Measurements from ENCODE around the gene MICU1.
"Not testable (repeated sequence)": the region's sequence is repeated elsewhere in the genome, so short reads cannot be mapped to it uniquely, and the experiment has no call there.

The MICU1 gene

DNA sequence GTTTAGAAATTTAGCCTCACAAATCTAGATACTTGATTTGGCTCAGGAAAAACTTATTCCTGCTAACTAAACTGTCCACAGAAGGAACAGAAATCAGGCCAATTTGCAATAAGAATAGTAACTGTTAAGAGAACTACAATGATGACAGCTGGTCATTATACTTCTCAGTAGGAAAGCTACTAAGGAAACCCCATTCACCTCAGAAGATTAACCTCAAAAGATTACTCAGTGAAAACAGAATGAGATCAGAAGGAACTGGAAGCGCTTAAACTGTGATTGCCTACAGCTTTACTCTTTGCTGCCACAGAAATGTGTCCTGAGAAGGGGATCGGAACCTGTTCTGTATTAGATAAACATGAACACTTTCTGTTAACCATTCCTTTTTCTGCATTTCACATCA, 246.8 kb downstream of the MICU1 start:
- no peak for DNase-seq

DNA sequence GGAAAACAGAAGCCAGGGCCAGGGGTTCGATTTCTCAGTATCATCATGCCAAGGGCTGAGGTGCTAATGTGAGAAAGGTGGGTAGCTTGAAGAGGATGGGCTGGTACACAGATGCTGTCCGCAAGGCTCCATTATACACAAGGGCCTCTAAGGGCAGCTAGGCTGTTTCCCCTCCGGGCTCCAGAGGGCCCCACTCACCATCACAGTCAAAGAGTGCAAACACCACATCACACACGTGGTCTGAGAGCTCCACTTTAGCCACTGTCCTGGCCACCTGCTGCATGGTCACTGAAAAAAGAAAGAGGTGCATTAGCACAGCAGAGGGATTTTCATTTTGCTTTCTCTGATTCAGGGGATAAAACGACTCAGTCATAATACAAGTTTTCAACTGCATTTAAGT, 250.3 kb downstream of the MICU1 start:
- no peak for DNase-seq

DNA sequence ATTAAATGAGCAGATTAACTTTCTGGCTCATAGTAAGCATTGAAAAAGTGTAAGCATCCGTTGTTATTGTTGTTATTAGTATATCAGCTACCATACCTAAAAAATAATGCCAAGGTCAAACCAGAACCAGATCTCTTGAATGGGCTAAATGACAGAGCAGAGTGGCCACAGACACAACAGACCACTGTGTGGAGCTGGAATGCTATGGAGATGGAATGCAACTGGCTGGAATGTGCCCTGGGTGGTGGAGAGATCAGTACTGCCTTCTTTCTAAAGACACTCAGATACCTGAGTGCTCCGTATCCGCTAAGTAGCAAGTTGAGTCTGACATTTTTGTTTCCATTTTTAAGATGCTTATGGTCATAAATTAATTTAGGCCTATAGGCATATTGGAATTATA, 250.7 kb downstream of the MICU1 start:
- DNase-seq = no peak

DNA sequence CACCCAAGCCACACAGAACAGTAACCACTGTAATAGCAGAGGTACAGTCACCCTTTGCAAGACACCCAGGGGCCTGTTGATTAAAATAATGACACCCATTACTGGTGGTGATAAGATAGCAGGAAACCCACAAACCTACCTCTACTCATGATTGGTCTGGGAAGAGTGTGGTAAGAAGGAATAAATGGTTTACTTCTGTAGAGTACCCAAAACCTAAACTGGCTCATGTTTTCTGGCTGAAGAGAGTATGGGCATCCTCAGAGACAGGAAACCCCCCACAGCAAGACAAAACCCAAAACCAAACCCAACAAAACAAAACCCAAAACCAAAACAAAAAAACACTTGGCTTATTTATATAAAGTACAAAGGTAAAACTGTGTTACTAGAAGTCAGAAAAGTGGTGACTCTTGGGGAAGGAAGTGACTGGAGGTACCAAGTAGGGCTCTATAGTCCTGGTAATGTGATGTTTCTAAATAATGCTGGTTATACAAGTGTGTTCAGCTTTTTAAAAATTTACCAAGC, 255.6 kb downstream of the MICU1 start:
- no peak for DNase-seq

DNA sequence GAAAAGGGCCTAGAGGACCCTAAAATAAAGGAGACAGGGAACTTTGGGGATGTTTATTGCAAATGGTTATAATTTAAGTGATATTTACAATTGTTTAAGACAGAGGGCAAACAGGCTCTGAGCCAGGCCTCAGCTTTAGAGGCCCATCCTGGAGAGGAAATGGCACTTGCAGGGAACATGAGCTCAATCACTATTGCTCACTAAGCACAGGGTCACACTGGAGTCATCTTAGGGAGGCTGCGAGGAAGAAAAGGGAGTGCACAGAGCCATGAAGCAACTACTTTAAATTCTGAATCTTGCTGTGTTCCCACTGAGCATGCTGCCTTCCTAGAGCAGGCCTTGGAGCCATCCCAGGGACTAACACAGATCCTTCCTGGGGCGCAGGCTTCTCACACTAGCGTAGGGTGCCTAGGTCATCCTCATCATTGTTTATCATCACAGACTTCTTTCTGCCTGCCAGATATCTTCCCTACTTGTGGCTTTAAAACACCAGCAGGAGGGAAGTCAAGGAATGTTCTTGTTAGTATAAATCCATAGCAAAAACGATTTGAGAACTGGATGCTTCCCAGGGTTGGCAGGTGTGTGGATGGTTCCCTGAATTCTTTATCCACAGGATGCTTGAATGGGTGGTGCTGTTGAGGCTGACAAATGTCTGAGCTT, 258.4 kb downstream of the MICU1 start:
- no peak for DNase-seq

DNA sequence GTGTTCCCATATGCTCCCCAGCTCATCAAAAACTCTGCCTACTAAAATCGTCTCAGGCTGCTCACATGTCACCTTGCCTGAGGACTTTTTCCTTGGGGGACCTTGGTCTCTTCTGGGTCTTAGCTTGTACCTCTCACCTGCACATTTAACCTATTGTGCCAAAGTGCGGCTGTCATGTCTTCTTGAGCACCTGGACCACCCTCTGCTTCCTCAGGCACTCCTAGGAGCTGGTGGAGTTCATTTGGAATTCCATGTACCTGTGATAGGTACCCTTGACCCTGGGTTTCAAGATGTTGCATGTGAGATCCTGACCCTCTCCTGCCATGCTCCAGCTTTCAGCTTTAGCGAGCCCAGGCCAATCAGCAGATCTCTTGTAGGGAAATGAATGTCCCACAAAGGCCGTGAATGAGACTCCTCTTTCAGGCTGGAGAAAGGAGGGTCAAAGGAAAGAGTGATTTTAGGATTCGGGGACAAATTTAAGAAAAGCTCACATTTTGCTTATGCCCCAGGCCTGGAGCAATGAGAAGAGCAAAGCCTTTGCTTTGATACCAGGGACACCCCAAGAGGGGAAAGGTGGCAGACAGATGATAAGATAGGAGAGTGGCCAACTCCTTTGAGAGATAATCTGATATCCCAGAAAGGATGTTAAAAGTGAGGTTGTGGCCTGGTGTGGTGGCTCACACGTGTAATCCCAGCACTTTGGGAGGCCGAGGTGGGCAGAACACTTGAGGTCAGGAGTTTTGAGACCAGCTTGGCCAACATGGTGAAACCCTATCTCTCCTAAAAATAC, 260.6 kb downstream of the MICU1 start:
- DNase-seq = no peak

DNA sequence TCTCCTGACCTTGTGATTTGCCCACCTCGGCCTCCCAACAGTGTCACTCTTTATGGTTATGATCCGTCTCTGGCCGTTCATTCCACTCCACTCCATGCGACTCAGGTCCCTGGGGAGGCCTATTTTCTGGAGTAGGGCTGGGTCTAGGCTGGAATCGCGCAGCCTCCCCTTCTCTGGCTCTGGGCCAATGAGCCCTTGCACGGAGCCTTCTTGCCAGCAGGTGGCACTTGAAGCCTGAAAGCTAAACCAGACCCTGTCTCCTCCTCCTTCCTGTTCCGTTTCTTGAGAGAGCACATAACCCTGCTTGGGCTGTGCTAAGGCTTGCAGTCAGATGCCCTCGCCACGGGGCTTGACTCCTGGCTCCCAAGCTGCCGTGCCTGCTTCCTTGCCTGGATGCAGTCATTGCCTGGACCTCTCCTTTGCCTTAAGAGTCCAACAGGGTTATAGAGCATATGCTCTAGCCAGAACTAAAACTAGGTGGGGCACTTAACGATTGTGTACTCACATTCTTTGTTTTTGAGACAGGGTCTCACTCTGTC, 261.6 kb downstream of the MICU1 start:
- peak; percentile 70 for DNase-seq

DNA sequence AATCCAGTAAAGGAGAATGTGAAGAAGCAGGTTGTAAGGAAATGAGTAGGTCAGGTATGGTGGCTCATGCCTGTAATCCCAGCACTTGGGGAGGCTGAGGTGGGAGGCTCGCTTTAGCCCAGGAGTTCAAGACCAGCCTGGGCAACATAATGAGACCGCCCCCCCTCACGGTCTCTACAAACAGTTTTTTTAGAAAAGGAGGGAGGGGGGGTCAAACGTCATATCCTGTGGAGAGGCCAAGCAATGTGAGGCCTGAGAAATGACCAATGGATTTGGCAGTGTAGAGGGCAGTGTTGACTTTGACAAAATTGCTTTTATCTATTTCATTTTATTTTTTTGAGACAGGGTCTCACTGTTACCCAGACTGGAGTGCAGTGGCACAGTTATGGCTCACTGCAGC, 268.9 kb downstream of the MICU1 start:
- no peak for DNase-seq

DNA sequence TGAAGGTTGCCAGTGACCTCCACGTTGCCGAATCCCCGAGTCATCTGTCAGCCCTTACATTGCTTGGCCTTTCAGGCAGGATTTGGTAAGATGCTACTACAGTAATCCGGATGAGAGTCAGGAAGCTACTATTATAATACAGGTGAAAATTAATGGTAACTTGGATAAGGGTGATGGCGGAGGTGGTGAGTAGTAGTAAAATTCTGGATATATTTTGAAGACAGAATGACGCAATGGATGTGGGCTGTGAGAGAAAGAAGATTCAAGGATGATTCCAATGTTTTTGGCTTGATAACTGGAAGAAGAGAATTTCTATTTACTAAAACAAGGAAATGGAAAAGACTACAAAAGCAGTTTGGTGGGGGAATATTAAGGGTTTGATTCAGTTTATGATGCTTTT, 269.8 kb downstream of the MICU1 start:
- no peak for DNase-seq

DNA sequence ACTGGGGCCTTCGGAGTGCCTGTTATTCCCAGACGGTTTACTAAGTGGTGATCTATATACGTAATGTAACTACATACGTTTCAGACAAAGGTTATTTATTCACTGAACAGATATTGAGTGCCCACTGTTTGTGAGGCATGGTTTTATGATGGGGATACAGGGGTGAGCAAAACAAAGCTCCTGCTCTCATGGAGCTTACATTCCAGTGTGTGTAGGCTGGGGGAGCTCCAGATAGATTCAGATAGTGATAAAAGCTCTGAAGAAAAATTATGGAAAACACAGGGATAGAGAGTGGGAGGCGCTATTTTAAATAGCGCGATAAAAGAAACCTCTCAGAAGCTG, 270.7 kb downstream of the MICU1 start:
- no peak for DNase-seq

DNA sequence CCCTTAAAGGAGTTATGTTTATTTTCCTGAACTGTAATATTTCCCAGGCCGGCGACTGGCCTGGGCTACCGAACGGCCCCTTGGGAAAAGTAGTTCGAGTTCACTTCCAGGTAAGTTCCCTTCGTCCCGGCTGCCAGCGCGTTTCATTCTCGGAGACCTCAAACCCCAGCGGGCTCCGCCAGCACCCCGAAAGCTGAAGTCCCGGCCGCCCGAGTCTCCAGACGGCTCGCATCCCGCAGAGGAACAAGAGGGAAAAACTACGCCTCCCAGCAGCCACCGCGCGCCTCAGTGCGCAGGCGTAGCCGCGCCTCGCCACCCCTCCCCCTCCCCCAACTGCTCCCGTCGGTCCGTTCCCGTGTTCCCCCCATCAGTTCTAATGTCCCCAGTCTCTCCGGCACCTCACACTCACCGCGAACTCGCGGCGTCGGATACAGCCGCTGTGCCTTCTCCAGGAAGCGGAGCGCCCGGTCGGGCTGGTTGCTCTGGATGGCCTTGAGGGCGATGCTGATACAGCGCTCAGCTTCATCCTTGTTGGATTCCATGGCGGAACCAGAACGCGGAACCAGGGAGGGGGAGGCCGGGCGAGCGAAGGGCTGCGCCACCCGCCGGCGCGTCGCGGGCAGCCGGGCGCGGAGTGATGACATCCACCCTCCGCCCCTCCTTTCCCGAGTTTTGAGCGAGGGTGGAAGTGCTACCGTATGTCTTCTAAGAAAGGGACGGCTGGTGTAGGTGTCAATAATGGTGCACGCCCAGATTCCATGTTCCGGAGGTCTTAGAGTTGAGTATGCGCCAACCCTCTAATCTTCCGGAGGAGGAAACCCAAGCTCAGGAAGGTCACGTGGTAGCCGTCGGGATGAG, 271.3 kb downstream of the MICU1 start, which contains the start of gene DNAJB12:
TSS of gene DNAJB12 (minus strand) at position 564 of the 858 bp plus-strand sequence. CDS start at position 542, 22 bp downstream.
- DNase-seq = peak; percentile 94

DNA sequence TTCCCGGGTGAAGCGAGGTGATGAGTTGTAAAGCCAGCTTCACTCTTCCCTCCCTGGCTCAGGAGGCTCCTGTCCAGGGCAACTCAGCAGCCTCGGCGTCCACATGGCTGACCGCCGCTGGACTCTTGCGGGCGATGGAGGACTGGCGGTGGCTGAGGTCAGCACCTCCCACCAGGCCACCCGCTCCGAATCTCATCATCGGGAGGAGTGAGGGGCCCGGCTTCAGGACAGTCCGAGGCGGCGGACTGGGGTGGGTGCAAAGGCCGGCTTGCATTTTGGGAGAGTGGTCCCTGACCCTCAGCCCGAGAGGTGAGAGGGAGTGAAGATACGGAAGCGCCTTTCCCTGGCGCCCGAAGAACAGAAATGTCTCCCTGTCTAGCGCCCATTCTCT, 271.9 kb downstream of the MICU1 start:
- DNase-seq = no peak

DNA sequence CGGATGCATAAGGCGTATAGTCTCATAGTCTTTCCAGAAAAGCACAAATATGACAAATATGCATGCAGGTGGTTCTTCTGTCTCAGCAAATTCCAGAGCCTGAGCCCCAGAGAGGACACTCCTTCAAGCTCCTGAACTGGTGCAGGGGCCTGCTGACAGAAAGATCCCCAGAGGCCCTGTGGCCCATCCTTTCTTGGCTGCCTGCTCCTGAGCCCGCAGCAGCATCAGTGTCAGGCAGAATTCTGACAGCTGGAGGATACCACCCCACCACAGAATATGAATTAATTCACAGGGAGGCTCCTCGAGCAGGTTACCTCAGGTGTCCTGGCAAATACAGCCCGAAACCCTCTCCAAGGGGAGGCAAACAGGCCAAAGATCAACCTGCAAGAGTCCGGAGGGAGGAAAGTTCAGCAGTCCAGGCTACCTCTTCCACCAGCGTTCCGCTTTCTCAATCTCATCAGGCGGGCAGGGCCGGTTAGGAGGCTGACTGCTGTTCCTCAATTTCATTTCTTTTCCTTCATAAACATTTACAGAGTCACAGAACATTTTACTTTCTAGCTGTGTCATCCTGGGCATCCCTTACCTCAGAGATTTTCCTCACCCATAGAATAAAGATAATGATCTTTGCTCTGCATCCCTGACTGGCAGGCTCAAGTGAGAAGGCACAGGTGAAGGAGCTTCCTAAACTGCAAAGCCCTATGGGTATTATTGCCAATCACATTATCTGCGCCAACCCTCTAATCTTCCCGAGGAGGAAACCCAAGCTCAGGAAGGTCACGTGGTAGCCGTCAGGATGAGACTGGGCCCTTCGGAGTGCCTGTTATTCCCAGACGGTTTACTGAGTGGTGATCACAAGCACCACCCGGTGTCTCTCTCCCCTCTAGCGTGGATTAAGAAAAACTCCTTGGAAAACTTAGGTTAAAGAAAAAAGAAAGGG, 272.6 kb downstream of the MICU1 start:
- DNase-seq = no peak

DNA sequence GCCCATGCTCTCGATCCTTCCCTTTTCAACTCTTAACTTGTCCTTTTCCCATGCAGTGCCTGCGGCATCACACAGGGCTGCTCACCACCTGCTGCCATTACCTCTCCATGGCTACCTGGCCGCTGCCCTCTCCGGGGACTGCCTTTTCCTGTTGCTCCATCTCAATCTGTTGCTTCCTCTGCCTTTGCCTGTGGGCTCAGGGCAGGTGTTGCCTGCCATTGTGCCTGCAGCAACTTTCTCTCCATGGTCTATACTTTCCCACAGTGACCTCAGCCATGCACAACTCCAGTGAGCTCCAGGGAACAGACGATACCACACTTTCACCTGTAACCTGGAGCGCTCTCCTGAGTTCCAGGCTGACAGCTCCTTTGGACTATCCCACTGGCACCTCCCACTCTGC, 274.4 kb downstream of the MICU1 start:
- no peak for DNase-seq

DNA sequence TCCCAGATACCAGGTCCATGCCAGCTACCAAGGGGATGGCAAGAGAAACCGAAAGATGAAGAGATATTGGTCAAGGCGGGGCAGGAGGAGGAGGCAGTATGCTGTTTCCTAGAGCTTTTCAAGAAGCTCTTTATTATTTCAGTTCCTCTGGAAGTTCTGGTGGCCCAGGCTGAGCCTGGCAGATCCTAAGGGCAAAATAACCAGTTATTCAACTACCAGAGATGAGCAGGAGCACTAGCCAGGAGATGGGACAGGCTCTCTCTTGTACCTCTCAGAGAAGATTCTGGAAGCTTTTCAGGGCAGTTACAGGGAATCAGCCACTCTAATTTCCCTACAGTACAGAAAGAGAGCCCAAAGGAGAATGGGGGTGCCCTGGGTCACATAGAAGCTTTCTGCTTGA, 276.4 kb downstream of the MICU1 start:
- DNase-seq = no peak

DNA sequence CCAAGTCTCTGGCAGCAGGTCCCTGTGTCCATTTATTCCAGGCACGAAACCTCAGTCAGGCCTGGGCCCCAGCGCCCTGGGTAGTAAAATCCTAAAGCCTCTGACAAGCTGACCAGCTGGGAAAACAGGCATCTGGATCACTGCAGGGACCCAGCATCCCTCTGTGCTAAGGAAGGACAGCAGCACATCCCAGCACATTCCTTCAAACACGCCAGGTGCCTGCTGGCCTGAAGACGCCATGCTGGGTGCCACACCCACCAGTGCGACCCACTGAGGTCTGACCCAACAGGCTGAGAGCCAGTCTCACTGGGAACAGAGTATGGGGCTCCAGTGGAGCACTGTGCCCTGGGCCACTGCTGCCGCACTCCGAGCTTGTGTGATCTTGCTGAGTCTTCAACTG, 277.6 kb downstream of the MICU1 start:
- DNase-seq = no peak

DNA sequence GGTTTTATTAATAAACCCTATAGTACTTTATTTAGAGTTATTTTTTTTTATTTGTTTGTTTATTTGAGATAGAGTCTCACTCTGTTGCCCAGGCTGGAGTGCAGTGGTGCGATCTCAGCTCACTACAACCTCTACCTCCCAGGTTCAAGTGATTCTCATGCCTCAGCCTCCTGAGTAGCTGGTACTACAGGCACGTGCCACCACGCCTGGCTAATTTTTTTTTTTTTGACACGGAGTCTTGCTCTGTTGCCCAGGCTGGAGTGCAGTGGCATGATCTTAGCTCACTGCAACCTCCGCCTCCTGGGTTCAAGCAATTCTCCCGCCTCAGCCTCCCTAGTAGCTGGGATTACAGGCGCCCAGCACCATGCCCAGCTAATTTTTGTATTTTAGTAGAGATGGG, 279.8 kb downstream of the MICU1 start:
- not testable (repeated sequence) for DNase-seq

DNA sequence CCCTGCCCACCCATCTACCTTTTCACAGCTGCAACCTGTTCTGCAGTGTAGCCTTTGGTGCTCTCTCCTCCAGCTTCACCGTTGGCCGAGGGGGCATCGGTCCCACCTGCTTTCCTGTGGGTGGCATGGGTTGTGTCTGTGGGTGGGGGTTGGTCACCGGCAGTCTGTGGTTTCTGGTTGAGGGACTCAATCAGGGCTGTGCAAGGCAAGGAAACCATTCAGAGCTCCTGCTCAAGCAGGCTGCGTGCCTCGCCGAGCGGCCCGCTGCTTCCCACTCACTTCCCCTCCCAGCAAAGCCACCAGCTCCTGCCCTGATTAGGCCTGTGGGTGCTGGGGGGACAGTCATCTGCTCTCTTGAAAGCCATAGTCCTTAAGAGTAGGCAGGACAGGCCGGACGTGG, 280.9 kb downstream of the MICU1 start:
- DNase-seq = no peak

DNA sequence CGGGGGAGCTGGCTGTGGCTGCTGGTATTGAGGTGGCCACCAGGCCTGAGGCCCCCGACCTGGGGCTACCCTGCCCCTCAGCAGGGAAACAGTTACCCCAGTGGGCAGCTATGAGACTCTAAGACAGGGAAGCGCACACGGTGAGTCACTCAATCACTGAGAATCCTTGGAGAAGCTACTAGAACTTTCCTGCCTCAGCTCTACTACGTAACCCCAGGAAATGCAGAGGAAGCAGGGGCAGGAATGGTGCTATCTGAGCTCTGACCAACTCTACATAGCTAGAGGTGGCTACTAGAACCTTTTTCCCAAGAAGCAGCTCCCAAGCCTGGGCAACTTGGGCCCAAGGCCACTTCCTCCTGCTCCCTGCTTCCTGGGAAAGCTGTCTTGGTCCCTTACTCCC, 283.0 kb downstream of the MICU1 start:
- DNase-seq = no peak

DNA sequence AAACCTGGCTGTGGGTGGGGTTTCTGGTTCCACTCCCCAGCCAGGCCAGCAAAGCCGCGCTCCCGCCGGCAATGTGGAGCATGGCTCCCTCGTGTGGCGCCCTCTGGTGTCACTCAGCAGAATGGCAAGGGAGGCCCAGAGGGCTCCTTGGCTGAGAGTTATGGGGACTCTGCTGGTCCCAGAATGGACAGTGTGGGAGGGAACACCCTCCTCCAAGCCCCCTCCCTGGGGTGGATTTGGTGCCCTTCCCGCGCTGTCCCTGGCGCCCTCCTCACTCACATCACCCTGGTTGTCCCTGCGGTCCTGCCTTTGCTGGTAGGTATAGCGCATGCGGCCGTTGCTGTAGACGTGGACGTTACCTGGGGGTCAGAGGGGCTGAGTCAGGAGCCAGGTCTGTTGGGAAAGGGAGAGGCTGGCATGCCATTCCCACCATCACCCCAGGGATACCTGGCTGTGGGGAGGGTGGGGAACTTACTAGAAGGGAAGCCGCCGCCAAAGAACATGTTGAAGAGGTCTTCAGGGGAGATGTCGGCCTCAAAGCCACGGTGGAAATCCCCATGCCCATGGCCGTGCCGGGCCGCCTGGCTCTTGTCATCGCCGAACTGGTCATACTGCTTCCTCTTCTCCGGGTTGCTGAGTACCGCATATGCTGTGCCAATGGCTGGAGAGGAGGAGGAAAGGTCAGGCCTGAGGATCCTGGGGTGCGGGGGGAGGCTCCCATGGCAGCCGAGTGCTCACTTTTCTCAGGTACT, 285.2 kb downstream of the MICU1 start:
- no peak for DNase-seq

DNA sequence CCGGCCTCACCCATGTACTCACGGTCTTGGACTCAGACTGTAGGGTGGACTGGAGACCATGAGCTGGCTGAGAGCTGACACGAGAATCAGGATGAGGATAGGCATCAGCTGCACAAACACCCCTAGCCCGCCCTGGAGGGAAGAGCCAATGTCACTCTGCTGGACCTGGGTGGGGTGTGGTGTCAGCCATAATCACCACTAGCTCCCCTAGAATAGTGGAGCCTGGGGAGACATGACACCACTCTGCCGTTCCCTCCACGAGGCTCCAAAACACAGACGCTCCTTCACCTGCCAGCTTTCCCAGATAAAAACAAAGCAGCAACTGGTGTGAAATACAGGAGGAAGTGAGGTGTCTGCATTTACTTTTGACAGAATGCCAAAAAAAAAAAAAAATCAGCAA, 287.7 kb downstream of the MICU1 start:
- no peak for DNase-seq
